Hepatocyte (in vitro differentiated cells): ENCODE results near the gene GPR39. TPM values are rescaled to one million over a fixed set of nuclear protein-coding genes. Genes with fewer than 3 reads are reported as not detected.

Experiments used
- DNase-seq: peaks from one replicate; pipeline ENCODE4 v3.0.0-alpha.2; 2016; ENCODE audit warnings: low spot score
- H2AFZ ChIP-seq: fragments of 200-600 bp; sonication (generic); 2 replicates; pipeline ENCODE4 v1.6.0; 2016; ENCODE audit warnings: antibody characterized with exemption, mild to moderate bottlenecking
- H3K27ac ChIP-seq: fragments of 200-600 bp; sonication (generic); 2 replicates; pipeline ENCODE4 v1.5.1; 2016; ENCODE audit warnings: mild to moderate bottlenecking
- H3K27me3 ChIP-seq: fragments of 200-600 bp; sonication (generic); 2 replicates; pipeline ENCODE4 v1.6.1; 2016
- H3K36me3 ChIP-seq: fragments of 200-600 bp; sonication (generic); replicated peaks from 2 replicates; pipeline ENCODE4 v1.5.1; 2016; ENCODE audit warnings: low read depth; ENCODE audit not compliant: insufficient read depth
- H3K4me1 ChIP-seq: fragments of 200-600 bp; sonication (generic); 2 replicates; pipeline ENCODE4 v1.5.1; 2016; ENCODE audit warnings: mild to moderate bottlenecking, moderate library complexity; ENCODE audit not compliant: insufficient read depth
- H3K4me2 ChIP-seq: fragments of 200-600 bp; sonication (generic); 2 replicates; pipeline ENCODE4 v1.6.0; 2016
- H3K4me3 ChIP-seq: fragments of 200-600 bp; sonication (generic); 2 replicates; pipeline ENCODE4 v1.5.1; 2016; ENCODE audit warnings: mild to moderate bottlenecking
- H3K79me2 ChIP-seq: fragments of 200-600 bp; sonication (generic); 2 replicates; pipeline ENCODE4 v1.6.0; 2017; ENCODE audit warnings: mild to moderate bottlenecking
- H3K9me2 ChIP-seq: fragments of 200-600 bp; sonication (generic); replicated peaks from 2 replicates; pipeline ENCODE4 v1.6.0; 2017; ENCODE audit warnings: mild to moderate bottlenecking; ENCODE audit not compliant: insufficient read depth
- H3K9me3 ChIP-seq: fragments of 200-600 bp; sonication (generic); 2 replicates; pipeline ENCODE4 v1.5.1; 2016; ENCODE audit warnings: low read depth, mild to moderate bottlenecking
- H4K20me1 ChIP-seq: fragments of 200-600 bp; sonication (generic); 2 replicates; pipeline ENCODE4 v1.6.0; 2016; ENCODE audit warnings: mild to moderate bottlenecking; ENCODE audit not compliant: insufficient read depth, poor library complexity, severe bottlenecking
- CTCF ChIP-seq: fragments of 200-600 bp; sonication (generic); IDR thresholded peaks from 2 replicates; pipeline ENCODE4 v1.5.1; 2016; ENCODE audit warnings: antibody characterized with exemption, mild to moderate bottlenecking; ENCODE audit not compliant: poor library complexity
- EZH2 ChIP-seq: fragments of 200-600 bp; sonication (generic); IDR thresholded peaks from 2 replicates; pipeline ENCODE4 v1.6.1; 2016; ENCODE audit warnings: antibody characterized with exemption, mild to moderate bottlenecking, borderline replicate concordance
- EZH2phosphoT487 ChIP-seq: fragments of 200-600 bp; sonication (generic); IDR thresholded peaks from one replicate; pipeline ENCODE4 v1.6.1; 2018; ENCODE audit warnings: antibody characterized with exemption, mild to moderate bottlenecking, low read depth, moderate library complexity; ENCODE audit not compliant: unreplicated experiment, severe bottlenecking
- WGBS: methylation state at CpG from one replicate; pipeline ENCODE4 v1.1.6; 2016; ENCODE audit warnings: low lambda C conversion rate; ENCODE audit errors: missing lambda C conversion rate; 5-methylcytosine and 5-hydroxymethylcytosine counted together
- polyA plus RNA-seq: library from polyadenylated mRNA; unstranded; fragments of >200 nt; fragmentation: Nextera tagmentation; extraction: Ambion mirVana; gene quantifications from 2 replicates; pipeline ENCODE4 v1.2.1, GENCODE V29; 2016
- small RNA-seq: library from RNA; depleted of rRNA; stranded (forward); fragments of <200 nt; gene quantifications from one replicate; pipeline ENCODE3, GENCODE V24; 2014
- total RNA-seq: library from RNA; depleted of rRNA; stranded (reverse); fragments of >200 nt; gene quantifications from 2 replicates; pipeline ENCODE4 v1.2.3, GENCODE V29; 2014

GPR39 gene
- total and polyA plus RNA-seq, 2 experiments from 2014 or later: 11.1 to 14.5 TPM

DNA sequence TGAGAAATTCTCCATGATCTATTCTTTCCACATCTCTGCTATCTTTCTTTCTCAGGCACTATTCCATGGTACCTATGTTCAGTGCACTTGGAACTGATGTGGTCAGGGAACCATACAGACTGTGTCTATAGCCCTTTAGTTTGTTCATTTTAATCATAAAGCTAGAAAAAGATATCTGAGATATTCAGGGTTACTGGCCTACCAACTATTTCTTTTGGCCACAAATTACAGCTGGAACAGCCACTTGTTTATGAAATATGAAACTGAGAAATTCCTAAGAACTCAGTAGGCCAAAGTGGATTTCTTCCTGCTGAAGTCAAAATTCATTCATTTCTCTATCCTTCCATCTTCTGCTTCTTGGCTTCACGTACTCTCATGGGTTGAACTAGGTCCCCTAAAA is 276.2 kb downstream of the GPR39 start:
- Histone ChIP-seq H3K9me2 (no peaks in the 10 kb centered on the region), H3K36me3 (no peaks in the 10 kb centered on the region), H3K4me3 (no peak overlapping the region), H3K9me3 (no peaks in the 10 kb centered on the region), H3K79me2 (no peaks in the 10 kb centered on the region), H3K4me1 (no peaks in the 10 kb centered on the region), H3K4me2 (no peak overlapping the region), H3K27ac (no peak overlapping the region), H3K27me3 (no peaks in the 10 kb centered on the region), H4K20me1 (no peaks in the 10 kb centered on the region), H2AFZ (no peak overlapping the region)
- TF ChIP-seq CTCF (no peak), EZH2phosphoT487 (no peak), EZH2 (no peak)
- DNase-seq: no peak
- 86% methylated on average over 1 of the region's 1 CpG for WGBS

Small RNA genes lying within 50 kb of the gene (small RNA-seq; reads per million reads assigned to genes)
- not detected for gene RNU6-175P
